GM18909 (cell line): ENCODE measurements around the gene TNFSF11.
A peak's percentile ranks its signal among the peaks of the same experiment; 100 is the strongest.

ENCODE experiments used
- ATAC-seq: cut with Tn5 transposase; IDR thresholded peaks from one replicate; pipeline ENCODE4 v1.9.1; 2021; ENCODE audit warnings: mild to moderate bottlenecking; ENCODE audit not compliant: unreplicated experiment, poor library complexity

The TNFSF11 gene

GRCh38 chr13:42574011-42574410 lies at the start of gene TNFSF11:
Gene TNFSF11 (plus strand): TSS chr13:42574152. CDS start chr13:42574304, 152 bp downstream.
- peak; percentile 38 for ATAC-seq

DNA sequence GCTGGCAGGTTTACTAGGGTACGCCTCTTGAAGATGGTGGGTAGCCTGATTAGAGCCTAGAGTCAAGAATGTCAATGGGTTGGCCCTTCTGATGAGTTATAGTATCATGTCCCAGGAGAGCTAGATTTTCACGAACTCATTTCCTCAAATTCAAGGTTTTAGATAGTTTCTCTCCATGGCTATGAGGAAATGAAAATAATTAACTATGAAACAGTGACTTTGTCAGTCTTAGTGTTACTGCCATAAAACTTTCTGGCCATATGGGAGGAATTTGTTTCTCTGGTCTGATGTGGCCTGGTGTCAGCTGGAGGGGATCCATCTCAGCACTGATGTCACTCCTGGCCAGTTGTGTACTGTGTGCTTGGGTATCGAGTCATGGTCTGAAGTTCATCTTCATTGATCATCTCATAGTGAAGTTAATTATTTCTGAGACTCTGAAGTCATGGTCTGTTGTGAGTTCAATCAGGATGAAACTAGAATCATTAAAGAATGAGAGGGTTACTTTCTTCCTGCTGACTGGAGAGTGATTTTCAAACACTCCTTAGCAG lies 49.4 kb upstream of the TNFSF11 start:
- ATAC-seq: peak; percentile 84

DNA sequence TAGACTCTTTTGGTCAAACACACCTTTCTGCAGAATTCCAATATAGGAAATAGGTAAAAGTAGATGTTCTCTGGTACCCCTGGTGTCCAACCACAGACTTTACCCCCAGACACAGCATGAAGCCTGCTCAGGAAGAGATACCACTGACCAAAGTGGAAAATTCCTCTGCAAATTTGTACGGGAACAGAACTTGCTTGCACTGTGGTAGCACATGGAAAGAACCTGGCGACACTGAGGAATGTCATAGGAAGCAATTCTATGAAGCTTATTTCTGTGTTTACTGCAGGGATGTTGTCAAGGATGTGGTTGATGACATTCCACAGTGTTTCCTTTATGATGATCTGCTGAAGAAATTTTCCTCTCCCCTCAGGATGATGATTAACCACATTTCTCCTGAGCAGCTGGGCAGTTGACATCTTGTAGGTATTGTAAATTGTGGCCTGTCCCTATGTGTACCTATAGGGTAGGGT lies 48.9 kb upstream of the TNFSF11 start:
- ATAC-seq: peak; percentile 32

DNA sequence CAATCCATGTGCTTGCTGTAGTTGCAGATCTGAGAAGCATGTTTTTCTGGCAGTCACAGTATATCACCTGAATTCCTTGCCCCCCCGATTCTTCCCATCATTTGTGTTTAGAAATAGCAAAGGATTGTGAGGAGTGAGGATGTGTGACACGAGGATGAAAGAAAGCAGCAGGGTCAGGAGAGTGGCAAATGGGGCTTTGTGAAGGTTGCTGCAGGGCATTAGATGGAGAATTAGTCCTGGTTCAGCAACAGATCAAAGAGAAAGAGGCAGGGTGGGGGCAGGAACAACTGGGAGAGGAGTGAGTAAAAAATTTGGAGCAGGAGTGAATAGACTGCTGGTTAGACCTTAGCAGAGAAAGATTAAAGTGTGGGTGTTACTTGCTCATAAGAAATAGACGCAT lies 47.7 kb upstream of the TNFSF11 start:
- ATAC-seq: no peak

GRCh38 chr13:42526804-42527203 lies 47.1 kb upstream of the TNFSF11 start:
- no peak for ATAC-seq

GRCh38 chr13:42532561-42533335 lies 41.2 kb upstream of the TNFSF11 start:
- ATAC-seq: peak; percentile 51

GRCh38 chr13:42533336-42533591 lies 40.7 kb upstream of the TNFSF11 start:
- no peak for ATAC-seq

- no peak for ATAC-seq
These were observed 39.2 kb upstream of the TNFSF11 start for GRCh38 chr13:42534785-42535184.

GRCh38 chr13:42538996-42539395 lies 35.0 kb upstream of the TNFSF11 start:
- ATAC-seq: no peak

DNA sequence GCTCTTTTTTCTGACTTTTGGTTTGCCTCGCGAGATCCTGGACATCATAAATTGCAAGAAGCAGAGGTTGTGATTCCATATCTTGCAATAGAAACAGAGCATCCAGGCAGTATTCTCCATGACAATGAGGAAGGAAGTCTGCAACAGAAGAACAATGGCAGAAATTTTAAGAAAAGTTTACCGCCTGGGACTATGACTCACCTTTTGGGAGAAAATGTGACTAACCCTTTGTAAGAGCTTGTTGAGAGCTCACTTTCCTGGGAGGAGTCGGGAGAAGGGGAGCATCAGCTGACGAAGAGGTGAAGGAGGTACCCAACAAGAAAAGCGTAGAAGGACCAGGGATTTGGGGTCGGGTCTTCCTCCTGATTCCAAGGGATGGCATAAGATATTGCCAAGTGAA lies 34.3 kb upstream of the TNFSF11 start:
- no peak for ATAC-seq

- ATAC-seq: no peak
These were observed 30.6 kb upstream of the TNFSF11 start for GRCh38 chr13:42543215-42543797.

DNA sequence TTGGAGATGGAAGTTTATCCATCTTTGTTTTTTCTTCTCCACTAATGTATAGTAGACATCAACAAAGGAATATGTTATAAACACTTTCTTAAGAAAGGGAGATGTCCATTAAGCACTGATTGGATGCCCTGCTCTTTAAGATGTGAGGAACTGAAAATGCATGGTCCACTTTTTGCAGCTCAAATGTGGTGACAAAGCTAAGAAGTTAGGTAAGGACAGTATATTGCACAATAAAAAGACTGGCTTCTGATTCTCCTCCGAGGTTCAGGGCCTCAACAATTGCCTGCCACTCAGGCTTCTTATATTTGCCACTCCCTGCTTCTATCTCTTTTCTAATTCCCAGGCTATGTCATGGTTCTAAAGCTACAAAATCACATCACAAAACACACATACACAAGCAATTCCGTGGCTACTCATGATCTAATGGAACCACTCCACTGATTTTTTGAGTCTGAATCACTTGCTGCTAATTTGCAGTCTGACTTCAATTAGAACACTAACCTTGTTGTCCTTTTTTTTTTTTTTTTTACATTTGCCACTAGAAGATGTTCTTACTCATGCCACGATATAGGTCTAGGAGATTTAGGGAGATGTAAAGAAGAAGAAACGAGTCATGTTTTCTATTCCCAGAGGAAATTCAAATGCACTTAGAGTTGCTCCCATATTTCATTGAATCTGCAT lies 29.6 kb upstream of the TNFSF11 start:
- ATAC-seq: no peak

- no peak for ATAC-seq
These were observed 28.1 kb upstream of the TNFSF11 start for GRCh38 chr13:42545842-42546241.

- no peak for ATAC-seq
These were observed 26.3 kb upstream of the TNFSF11 start for GRCh38 chr13:42547612-42548011.

DNA sequence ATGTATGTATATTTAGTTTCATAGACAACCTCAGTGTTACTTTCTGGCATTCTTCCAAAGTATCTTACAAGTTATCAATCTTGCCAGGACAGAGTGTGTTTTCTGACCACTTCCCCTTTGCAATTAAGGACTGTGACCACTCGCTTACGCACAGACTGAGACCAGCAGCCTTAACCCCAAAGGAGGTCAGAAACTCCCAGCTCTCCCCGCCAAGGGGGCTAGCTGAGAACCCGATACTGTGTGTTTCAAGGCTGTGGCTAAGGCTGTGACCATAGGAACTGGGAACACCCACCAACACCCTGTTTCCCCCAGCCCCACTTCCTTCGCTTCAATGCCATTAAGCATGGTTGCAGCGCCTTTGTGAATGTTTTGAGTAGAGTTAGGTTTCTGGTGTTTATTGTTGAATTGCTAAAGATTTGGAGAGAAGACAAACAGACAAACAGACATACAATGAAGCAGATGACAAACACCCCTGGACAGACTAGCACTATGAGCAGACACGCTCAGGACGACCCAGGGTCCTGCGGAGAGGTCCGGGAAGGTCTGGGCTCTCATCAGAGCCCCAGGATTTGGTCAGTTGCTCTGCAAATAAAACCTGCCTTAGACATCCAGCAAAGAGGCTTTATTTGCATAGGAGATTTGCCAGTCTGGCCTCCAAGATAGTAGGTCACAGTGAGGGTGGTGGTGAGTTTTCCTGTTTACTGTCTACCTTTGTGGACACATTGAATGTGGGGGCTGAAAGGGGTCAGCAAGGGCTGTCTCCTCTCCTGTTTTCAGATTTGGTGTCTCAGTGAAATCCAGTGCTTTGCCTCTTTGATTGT lies 25.0 kb upstream of the TNFSF11 start:
- ATAC-seq: peak; percentile 97

DNA sequence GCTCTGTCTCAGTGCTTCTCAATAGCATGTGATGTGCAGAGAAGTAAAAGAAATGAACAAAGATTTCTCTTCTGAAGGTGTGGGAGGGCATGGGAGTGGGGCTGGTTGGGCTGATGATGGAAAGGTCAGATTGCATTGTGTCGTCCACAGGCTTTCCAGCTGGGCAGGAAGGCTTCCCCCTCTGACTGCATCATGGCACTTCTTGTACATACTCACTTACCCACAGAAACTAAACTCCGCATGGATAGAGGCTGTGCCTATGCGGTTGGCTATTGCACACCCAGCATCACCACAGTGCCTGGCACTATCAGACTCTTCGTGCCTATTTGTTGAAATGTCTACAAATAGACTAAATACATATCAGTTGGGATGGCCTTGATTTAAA lies 24.4 kb upstream of the TNFSF11 start:
- ATAC-seq: peak; percentile 24

DNA sequence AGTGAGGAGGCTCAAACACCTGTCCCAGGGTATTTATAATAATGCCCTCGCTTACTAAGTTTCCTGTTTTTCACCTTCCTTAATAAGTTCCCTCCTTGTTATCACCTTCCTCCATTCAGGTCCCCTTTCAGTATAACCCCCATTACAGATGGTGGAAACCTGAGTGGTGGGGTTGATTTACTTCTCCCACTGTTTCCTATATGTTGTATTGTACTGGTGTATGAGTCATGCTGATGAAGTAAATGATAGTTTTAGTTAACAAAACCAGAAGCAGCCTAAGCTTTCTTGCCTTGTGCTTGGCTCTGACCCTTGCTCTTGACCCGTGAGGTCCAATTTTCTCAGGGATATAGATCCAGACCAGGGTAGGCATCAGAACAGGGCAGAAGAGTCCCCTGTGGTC lies 22.3 kb upstream of the TNFSF11 start:
- no peak for ATAC-seq

DNA sequence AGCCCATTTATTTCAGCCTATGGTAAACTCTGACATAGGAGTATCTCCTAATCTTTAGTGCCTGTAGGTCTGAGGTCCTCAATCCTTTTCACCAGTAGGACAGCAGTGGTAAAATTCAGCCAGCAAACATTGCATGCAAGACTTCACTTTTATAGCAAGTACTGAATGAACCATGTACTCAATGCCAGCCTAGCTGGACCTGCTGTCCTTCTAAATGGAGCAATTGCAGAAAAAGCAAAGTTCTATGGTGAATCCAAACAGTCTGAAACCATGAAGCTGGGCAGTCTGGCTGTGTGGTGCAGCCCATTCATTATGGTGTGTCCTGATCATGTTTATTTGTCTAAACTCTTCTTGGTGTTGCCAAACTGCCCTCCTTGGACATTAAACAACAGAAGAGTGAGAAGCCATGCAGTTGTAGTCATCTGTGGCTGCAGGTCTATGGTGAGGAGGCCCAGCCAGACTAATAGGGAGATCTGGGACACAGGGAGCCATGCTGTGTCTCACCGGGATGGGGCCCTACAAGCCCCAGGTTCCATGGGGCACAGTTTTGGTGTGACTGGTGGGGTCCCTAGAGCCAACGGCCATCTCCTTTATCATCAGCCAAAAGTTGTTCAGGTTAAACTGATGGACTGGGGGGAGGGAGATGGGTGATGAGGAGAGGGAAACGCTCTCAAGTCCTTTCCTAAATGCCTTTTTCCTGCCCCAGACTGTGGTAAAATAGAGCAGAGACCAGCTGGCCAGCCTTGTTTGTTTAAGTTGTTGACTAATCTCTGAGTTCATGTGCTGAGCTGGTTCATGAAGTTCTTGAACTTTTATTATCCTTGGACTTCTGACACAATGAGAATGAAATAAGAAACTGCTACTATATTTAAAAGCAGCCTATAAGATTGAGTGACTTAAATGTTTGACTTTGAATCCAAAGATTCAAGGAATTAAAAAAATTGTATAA lies 20.6 kb upstream of the TNFSF11 start:
- no peak for ATAC-seq

DNA sequence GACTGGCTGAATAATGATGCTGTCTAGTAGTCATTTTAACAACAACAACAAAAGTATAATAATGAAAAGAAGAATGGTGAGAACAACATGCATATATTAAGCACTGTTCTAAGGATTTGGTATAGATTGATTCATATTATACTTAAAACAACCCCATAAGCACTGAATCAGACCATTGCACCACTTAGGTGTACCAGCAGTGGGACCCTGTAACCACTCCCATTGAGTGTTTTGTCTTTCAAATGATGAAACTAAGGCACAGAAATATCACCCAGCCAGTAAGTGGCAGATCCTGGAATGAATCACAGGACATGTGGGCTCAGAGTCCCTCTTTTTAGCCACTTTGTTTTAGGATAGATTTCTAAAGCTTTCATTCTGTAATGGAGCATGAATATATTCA lies 14.9 kb upstream of the TNFSF11 start:
- no peak for ATAC-seq
